ENCODE data around the gene NMT1.

The NMT1 gene

GRCh38 chr17:45112559-45113423 is 51.7 kb downstream of the NMT1 start:
- Histone ChIP-seq H3K36me3 (ENCODE audit: control insufficient read depth in 4 of 4, insufficient read depth in 4 of 4, low read length in 3 of 4) (peaks cover 2 to 18% (median 12%) of the 10 kb centered on the region in 4 experiments), H3K4me3 (ENCODE audit: control insufficient read depth in 1 of 7, extremely low read depth in 1 of 7, insufficient read depth in 4 of 7, low read depth in 2 of 7, low read length in 6 of 7) (no peak overlapping the region), H3K4me1 (ENCODE audit: control extremely low read depth in 1 of 4, control insufficient read depth in 4 of 4, insufficient read depth in 4 of 4, low read length in 3 of 4) (no peaks in the 10 kb centered on the region), H3K27ac (ENCODE audit: insufficient read depth in 1 of 2, low read depth in 1 of 2, low read length in 2 of 2, poor library complexity in 1 of 2, severe bottlenecking in 2 of 2) (no peak overlapping the region), H3K9me3 (ENCODE audit: control extremely low read depth in 1 of 5, control insufficient read depth in 4 of 5, insufficient read depth in 2 of 5, low read depth in 1 of 5, low read length in 4 of 5) (no peaks in the 10 kb centered on the region), H3K27me3 (replicated peaks in 2 of 5; ENCODE audit: control insufficient read depth in 4 of 5, insufficient read depth in 5 of 5, low read length in 4 of 5) (no peaks in the 10 kb centered on the region)
- CTCF ChIA-PET = interaction anchor here (1.8 kb wide), 1 partner anchor 13 kb away, joined by 8 read pairs; no protein-coding TSS in a partner anchor
- POLR2A ChIA-PET = interaction anchor here (0.6 kb wide), 1 partner anchor 1190 kb away, joined by 4 read pairs; no protein-coding TSS in a partner anchor
- WGBS (ENCODE audit: insufficient coverage) = 98% methylated on average over 18 of the region's 23 CpGs
- no peak for DNase-seq

GRCh38 chr17:45113424-45113754 is 52.3 kb downstream of the NMT1 start:
- Histone ChIP-seq H3K4me1 (ENCODE audit: control extremely low read depth in 1 of 4, control insufficient read depth in 4 of 4, insufficient read depth in 4 of 4, low read length in 3 of 4) (no peaks in the 10 kb centered on the region), H3K27ac (ENCODE audit: insufficient read depth in 1 of 2, low read depth in 1 of 2, low read length in 2 of 2, poor library complexity in 1 of 2, severe bottlenecking in 2 of 2) (no peak overlapping the region), H3K9me3 (ENCODE audit: control extremely low read depth in 1 of 5, control insufficient read depth in 4 of 5, insufficient read depth in 2 of 5, low read depth in 1 of 5, low read length in 4 of 5) (no peaks in the 10 kb centered on the region), H3K27me3 (replicated peaks in 2 of 5; ENCODE audit: control insufficient read depth in 4 of 5, insufficient read depth in 5 of 5, low read length in 4 of 5) (no peaks in the 10 kb centered on the region), H3K36me3 (ENCODE audit: control insufficient read depth in 4 of 4, insufficient read depth in 4 of 4, low read length in 3 of 4) (peaks cover 2 to 12% (median 7%) of the 10 kb centered on the region in 4 experiments), H3K4me3 (ENCODE audit: control insufficient read depth in 1 of 7, extremely low read depth in 1 of 7, insufficient read depth in 4 of 7, low read depth in 2 of 7, low read length in 6 of 7) (no peak overlapping the region)
- ChIA-PET CTCF (no interaction called here), POLR2A (no interaction called here)
- no peak for DNase-seq
- 99% methylated on average over 9 of the region's 9 CpGs for WGBS (ENCODE audit: insufficient coverage)

- WGBS (ENCODE audit: insufficient coverage) = 92% methylated on average over 13 of the region's 19 CpGs
- DNase-seq = no peak
- ChIA-PET POLR2A (no interaction called here), CTCF (interaction anchor here (1.0 to 2.6 kb wide), 3 partner anchors 9 to 18 kb away, joined by 3 to 8 read pairs (median 6); no protein-coding TSS in a partner anchor)
- Histone ChIP-seq H3K27me3 (replicated peaks in 2 of 5; ENCODE audit: control insufficient read depth in 4 of 5, insufficient read depth in 5 of 5, low read length in 4 of 5) (peaks cover 0 to 2% (median 0%) of the 10 kb centered on the region in 5 experiments), H3K27ac (ENCODE audit: insufficient read depth in 1 of 2, low read depth in 1 of 2, low read length in 2 of 2, poor library complexity in 1 of 2, severe bottlenecking in 2 of 2) (no peak overlapping the region), H3K4me3 (ENCODE audit: control insufficient read depth in 1 of 7, extremely low read depth in 1 of 7, insufficient read depth in 4 of 7, low read depth in 2 of 7, low read length in 6 of 7) (no peak overlapping the region), H3K9me3 (ENCODE audit: control extremely low read depth in 1 of 5, control insufficient read depth in 4 of 5, insufficient read depth in 2 of 5, low read depth in 1 of 5, low read length in 4 of 5) (no peaks in the 10 kb centered on the region), H3K4me1 (ENCODE audit: control extremely low read depth in 1 of 4, control insufficient read depth in 4 of 4, insufficient read depth in 4 of 4, low read length in 3 of 4) (no peaks in the 10 kb centered on the region), H3K36me3 (ENCODE audit: control insufficient read depth in 4 of 4, insufficient read depth in 4 of 4, low read length in 3 of 4) (peaks cover 0 to 3% (median under 1%) of the 10 kb centered on the region in 4 experiments)
These were observed 53.2 kb downstream of the NMT1 start for GRCh38 chr17:45114117-45114932.

- no peak for DNase-seq
- Histone ChIP-seq H3K4me1 (ENCODE audit: control extremely low read depth in 1 of 4, control insufficient read depth in 4 of 4, insufficient read depth in 4 of 4, low read length in 3 of 4) (no peaks in the 10 kb centered on the region), H3K9me3 (ENCODE audit: control extremely low read depth in 1 of 5, control insufficient read depth in 4 of 5, insufficient read depth in 2 of 5, low read depth in 1 of 5, low read length in 4 of 5) (no peaks in the 10 kb centered on the region), H3K27ac (ENCODE audit: insufficient read depth in 1 of 2, low read depth in 1 of 2, low read length in 2 of 2, poor library complexity in 1 of 2, severe bottlenecking in 2 of 2) (no peak overlapping the region), H3K27me3 (replicated peaks in 2 of 5; ENCODE audit: control insufficient read depth in 4 of 5, insufficient read depth in 5 of 5, low read length in 4 of 5) (peaks cover 0 to 10% (median 0%) of the 10 kb centered on the region in 5 experiments), H3K4me3 (ENCODE audit: control insufficient read depth in 1 of 7, extremely low read depth in 1 of 7, insufficient read depth in 4 of 7, low read depth in 2 of 7, low read length in 6 of 7) (no peak overlapping the region), H3K36me3 (ENCODE audit: control insufficient read depth in 4 of 4, insufficient read depth in 4 of 4, low read length in 3 of 4) (no peaks in the 10 kb centered on the region)
- POLR2A ChIA-PET = no interaction called here
- 95% methylated on average over 17 of the region's 26 CpGs for WGBS (ENCODE audit: insufficient coverage)
- CTCF ChIA-PET = interaction anchor here (0.5 to 2.6 kb wide), 4 partner anchors 10 to 1489 kb away, joined by 3 to 8 read pairs (median 6); no protein-coding TSS in a partner anchor
These were observed 54.0 kb downstream of the NMT1 start for GRCh38 chr17:45115015-45115625.

GRCh38 chr17:45115871-45116270 is 54.8 kb downstream of the NMT1 start:
- H3K4me1 ChIP-seq (ENCODE audit: control extremely low read depth in 1 of 4, control insufficient read depth in 4 of 4, insufficient read depth in 4 of 4, low read length in 3 of 4) = peaks cover 0 to 1% (median 0%) of the 10 kb centered on the region in 4 experiments
- H3K27ac ChIP-seq (ENCODE audit: insufficient read depth in 1 of 2, low read depth in 1 of 2, low read length in 2 of 2, poor library complexity in 1 of 2, severe bottlenecking in 2 of 2) = no peak overlapping the region
- no peaks in the 10 kb centered on the region for H3K9me3 ChIP-seq (ENCODE audit: control extremely low read depth in 1 of 5, control insufficient read depth in 4 of 5, insufficient read depth in 2 of 5, low read depth in 1 of 5, low read length in 4 of 5)
- H3K27me3 ChIP-seq (replicated peaks in 2 of 5; ENCODE audit: control insufficient read depth in 4 of 5, insufficient read depth in 5 of 5, low read length in 4 of 5) = peaks cover 0 to 18% (median 3%) of the 10 kb centered on the region in 5 experiments
- POLR2A ChIA-PET = no interaction called here
- H3K4me3 ChIP-seq (ENCODE audit: control insufficient read depth in 1 of 7, extremely low read depth in 1 of 7, insufficient read depth in 4 of 7, low read depth in 2 of 7, low read length in 6 of 7) = no peak overlapping the region
- no peak for DNase-seq
- 67% methylated on average over 7 of the region's 11 CpGs for WGBS (ENCODE audit: insufficient coverage)
- no peaks in the 10 kb centered on the region for H3K36me3 ChIP-seq (ENCODE audit: control insufficient read depth in 4 of 4, insufficient read depth in 4 of 4, low read length in 3 of 4)
- CTCF ChIA-PET = interaction anchor here (0.5 to 2.6 kb wide), 4 partner anchors 10 to 1490 kb away, joined by 3 to 8 read pairs (median 4); partner anchors contain the start of gene PLCD3

GRCh38 chr17:45116434-45117016 is 55.4 kb downstream of the NMT1 start:
- CTCF ChIA-PET = interaction anchor here (1.1 to 3.5 kb wide), 5 partner anchors 9 to 20 kb away, joined by 3 to 16 read pairs (median 8); partner anchors contain the start of genes ACBD4 and PLCD3
- Histone ChIP-seq H3K27me3 (replicated peaks in 2 of 5; ENCODE audit: control insufficient read depth in 4 of 5, insufficient read depth in 5 of 5, low read length in 4 of 5) (peaks cover 0 to 24% (median 6%) of the 10 kb centered on the region in 5 experiments), H3K36me3 (ENCODE audit: control insufficient read depth in 4 of 4, insufficient read depth in 4 of 4, low read length in 3 of 4) (no peaks in the 10 kb centered on the region), H3K27ac (ENCODE audit: insufficient read depth in 1 of 2, low read depth in 1 of 2, low read length in 2 of 2, poor library complexity in 1 of 2, severe bottlenecking in 2 of 2) (no peak overlapping the region), H3K4me3 (ENCODE audit: control insufficient read depth in 1 of 7, extremely low read depth in 1 of 7, insufficient read depth in 4 of 7, low read depth in 2 of 7, low read length in 6 of 7) (no peak overlapping the region), H3K9me3 (ENCODE audit: control extremely low read depth in 1 of 5, control insufficient read depth in 4 of 5, insufficient read depth in 2 of 5, low read depth in 1 of 5, low read length in 4 of 5) (no peaks in the 10 kb centered on the region), H3K4me1 (ENCODE audit: control extremely low read depth in 1 of 4, control insufficient read depth in 4 of 4, insufficient read depth in 4 of 4, low read length in 3 of 4) (peaks cover 0 to 5% (median 1%) of the 10 kb centered on the region in 4 experiments)
- WGBS (ENCODE audit: insufficient coverage) = 97% methylated on average over 8 of the region's 10 CpGs
- POLR2A ChIA-PET = no interaction called here
- DNase-seq = no peak

All from common myeloid progenitor, CD34-positive (primary cell).